AG04449 (cell line): ENCODE data around the gene TYW1B.
"Not testable (repeated sequence)": the region's sequence is repeated elsewhere in the genome, so short reads cannot be mapped to it uniquely, and the experiment has no call there.

ENCODE experiments used
- CTCF ChIA-PET: fragments of 350-600 bp; formaldehyde crosslinking; extraction: SDS; loops from one replicate; lab custom pipeline; 2021; ENCODE audit warnings: antibody characterized with exemption; lab: Yijun Ruan, JAX
- POLR2A ChIA-PET: fragments of 400-600, 350-600 bp; formaldehyde crosslinking; extraction: SDS; loops from one replicate; lab custom pipeline; 2020; ENCODE audit warnings: antibody characterized with exemption, inconsistent platforms; lab: Yijun Ruan, JAX
- DNase-seq: peaks from one replicate; pipeline ENCODE4 v3.0.0-alpha.2; 2010; ENCODE audit warnings: low read depth, low spot score
- H3K4me3 ChIP-seq: 2 replicates; pipeline ENCODE4 v1.5.1; 2011; ENCODE audit warnings: low read depth, mild to moderate bottlenecking, control low read depth, low read length
- TF ChIP-seq, protein P1 (sequence below): IDR thresholded peaks from one replicate; pipeline ENCODE4 v1.5.1; 2011; ENCODE audit warnings: mild to moderate bottlenecking, moderate library complexity, low read length, control low read depth, inconsistent platforms; ENCODE audit not compliant: insufficient read depth; ENCODE audit errors: missing control alignments

The TYW1B gene

DNA sequence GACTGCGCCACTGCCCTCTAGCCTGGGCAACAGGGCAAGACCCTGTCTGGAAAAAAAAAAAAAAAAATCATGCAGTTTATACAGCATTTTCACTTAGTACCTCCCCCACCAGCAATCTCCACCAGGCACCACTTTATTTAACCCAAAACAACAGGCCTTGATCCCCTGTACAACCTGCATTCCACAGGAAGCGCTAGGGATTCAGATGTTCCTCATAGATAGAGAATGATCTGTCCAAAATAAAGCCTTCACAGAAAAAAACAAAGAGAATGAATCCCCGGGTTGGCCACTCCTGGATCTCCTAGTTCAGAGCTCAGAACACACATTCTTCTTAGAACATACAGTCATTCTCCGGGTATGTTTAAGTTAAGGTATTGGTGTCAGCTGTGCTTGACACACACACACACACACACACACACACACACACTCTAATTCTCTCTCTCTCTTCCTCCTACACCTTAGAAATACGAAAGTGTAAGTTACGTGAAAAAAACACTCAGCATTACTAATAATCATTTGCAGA is 110.7 kb downstream of the TYW1B start:
- H3K4me3 ChIP-seq, CTCF ChIA-PET, POLR2A ChIA-PET, DNase-seq: not testable (repeated sequence)

DNA sequence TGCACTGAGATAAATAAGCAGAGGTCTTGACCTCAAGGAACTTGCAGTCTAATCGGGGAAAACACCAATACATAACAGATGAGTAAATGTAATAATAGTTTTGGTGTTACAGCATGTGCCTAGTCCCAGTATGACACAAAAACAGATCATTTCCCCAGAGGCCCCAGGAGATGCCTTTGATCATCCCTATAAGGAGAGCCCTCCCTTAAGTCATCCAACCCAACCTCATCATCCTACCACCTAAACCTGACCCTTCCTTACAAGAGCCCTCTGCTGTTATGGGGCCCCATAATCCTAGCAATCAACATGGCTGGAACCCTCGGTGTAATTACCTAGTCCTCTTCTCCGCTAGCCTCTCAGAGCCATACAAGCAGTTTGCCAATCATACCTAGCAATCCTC is 116.1 kb downstream of the TYW1B start:
- H3K4me3 ChIP-seq, DNase-seq, POLR2A ChIA-PET, CTCF ChIA-PET: not testable (repeated sequence)

DNA sequence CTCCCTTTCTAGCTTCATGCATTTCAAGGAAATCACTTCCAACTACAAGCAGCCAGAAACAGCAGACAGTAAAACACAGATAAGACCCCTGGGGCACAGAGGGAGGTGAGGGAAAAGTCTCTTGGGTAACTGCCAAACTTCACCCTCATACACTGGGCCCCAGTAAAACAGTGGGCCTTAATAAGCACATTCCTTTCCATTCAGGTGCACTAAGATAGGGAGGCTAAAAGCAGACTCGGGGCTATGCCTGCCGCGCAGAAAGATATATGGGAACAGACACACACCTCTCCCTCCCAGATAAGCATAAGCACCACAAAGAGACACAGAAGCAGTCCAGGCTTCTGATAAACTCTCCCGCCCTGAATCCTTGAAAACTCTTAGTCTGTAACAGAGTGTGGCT is 117.0 kb downstream of the TYW1B start:
- H3K4me3 ChIP-seq = no peak overlapping the region
- CTCF ChIA-PET = no interaction called here
- no peak for DNase-seq
- POLR2A ChIA-PET = no interaction called here
- TF ChIP-seq, protein P1, sequence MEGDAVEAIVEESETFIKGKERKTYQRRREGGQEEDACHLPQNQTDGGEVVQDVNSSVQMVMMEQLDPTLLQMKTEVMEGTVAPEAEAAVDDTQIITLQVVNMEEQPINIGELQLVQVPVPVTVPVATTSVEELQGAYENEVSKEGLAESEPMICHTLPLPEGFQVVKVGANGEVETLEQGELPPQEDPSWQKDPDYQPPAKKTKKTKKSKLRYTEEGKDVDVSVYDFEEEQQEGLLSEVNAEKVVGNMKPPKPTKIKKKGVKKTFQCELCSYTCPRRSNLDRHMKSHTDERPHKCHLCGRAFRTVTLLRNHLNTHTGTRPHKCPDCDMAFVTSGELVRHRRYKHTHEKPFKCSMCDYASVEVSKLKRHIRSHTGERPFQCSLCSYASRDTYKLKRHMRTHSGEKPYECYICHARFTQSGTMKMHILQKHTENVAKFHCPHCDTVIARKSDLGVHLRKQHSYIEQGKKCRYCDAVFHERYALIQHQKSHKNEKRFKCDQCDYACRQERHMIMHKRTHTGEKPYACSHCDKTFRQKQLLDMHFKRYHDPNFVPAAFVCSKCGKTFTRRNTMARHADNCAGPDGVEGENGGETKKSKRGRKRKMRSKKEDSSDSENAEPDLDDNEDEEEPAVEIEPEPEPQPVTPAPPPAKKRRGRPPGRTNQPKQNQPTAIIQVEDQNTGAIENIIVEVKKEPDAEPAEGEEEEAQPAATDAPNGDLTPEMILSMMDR = no peak

DNA sequence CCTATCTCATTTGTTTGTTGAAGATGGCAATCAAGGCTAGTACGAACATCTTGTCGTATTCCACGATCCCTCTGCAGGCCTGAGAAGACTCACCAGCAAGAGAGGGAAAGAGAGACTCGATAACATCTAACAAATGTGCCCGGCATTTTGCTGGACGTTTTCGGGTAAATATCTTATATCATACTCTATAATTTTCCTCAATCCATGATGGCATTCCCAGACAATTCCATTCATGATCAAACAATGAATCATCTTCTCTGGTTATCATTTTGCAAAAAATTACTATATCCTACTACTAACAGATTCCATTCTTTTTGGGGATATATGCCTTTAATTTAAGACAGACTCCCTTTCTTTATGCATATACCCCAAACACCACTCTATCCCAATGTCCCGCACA is 118.1 kb downstream of the TYW1B start:
- H3K4me3 ChIP-seq = no peak overlapping the region
- no peak for DNase-seq
- TF ChIP-seq, protein P1 = no peak
- ChIA-PET CTCF (no interaction called here), POLR2A (no interaction called here)

DNA sequence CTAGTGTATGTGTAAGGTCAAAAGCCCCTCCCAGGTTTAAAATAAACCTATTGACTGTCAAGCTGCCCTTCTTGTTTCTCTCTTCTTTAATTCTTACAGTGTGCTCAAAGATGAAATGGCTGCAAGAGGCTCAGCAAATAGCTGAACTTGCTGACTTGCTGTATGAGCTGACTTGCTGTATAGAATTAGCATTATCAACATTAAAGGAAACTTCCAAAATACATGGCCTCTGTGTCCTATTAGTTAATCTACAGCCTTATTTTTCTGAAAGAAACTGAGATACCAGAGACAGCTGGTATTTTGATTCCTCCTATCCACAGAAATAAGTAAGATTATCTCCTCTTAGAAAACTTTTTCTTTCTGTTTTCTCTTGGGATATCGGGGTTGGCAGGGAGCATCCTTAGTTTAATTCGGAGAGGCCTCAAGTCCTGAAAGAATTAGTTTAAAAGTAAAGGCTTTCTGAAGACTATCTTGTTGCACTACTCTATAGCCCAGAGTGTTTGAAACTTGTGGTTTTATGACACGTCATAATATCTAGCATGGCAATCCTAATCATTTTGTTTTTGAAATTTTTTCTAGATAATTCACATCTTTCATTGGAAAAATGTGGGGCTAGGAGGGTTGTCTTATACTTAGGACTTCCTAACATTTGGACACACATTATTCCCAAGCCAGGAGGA is 119.5 kb downstream of the TYW1B start:
- CTCF ChIA-PET, H3K4me3 ChIP-seq, POLR2A ChIA-PET, DNase-seq: not testable (repeated sequence)

DNA sequence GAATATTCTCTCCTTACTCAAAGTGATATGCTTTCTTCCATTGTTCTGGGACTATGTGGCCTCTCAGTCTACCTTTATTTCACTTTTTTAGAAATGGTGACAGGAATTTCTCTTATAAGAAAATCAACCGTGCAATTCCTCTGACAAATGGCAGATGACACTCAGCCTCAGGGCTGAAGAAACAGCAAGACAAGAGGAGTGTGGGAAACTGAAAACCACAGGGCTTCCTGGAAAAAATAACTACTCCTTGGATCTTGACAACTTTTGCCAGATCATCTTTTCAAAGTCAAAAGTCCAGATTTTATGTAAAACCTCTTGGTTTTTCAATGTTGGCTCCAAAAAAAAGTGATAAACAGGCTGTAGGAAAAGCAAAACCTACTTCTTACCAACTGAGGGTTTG is 121.5 kb downstream of the TYW1B start:
- ChIA-PET POLR2A (no interaction called here), CTCF (no interaction called here)
- no peak overlapping the region for H3K4me3 ChIP-seq
- TF ChIP-seq, protein P1 = no peak
- no peak for DNase-seq

DNA sequence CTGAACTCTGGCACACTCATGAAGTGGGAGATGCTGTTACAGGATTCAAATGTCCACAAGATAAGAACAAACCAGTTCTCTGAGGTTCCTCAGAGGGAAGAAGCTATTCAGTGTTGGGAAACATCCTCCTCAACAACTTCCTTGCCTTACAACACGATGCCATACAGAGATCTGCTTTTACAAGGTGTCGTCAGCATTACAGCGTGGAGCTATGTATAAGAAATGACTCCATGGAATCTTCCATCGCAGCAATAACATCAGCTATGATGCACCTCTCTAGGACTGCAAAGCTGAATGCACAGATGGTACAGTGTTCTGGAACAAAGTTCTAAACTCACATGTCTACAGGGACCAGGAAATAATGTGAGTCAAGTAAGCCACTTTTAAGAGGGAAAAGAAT is 122.3 kb downstream of the TYW1B start:
- CTCF ChIA-PET, POLR2A ChIA-PET, H3K4me3 ChIP-seq, DNase-seq: not testable (repeated sequence)

DNA sequence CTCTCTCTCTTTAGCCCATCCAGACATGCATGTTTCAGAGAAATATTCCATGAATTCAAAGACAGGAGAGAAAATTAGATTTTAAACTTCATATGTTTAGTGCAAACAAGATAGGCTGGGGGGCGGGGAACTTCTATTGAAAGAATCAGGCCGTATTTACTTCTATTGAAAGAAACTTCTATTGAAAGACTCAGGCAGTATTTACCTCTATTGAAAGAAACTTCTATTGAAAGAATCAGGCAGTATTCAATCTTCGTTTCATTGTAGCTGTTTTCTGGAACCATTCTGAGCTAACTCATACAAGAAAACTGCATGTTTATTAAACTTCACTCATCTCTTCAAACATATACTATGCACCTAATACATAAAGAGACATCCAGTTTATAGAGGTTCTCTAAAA is 123.1 kb downstream of the TYW1B start:
- no peak for DNase-seq
- ChIA-PET CTCF (no interaction called here), POLR2A (no interaction called here)
- TF ChIP-seq, protein P1 = no peak
- H3K4me3 ChIP-seq = no peak overlapping the region

DNA sequence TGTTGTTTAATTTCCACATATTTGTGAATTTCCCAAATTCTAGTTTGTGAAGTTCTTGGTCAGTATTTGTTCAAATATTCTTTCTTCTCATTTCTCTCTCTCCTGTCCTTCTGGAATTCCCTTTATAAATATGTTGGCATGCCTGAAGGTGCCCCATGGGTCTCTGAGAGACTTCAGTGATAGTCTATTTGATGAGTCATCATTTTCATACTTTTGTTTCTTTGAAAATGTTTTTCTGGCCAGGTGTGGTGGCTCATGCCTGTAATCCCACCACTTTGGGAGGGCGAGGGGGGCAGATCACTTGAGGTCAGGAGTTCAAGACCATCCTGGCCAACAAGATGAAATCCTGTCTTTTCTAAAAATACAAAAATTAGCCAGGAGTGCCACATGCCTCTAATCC is 127.5 kb downstream of the TYW1B start:
- POLR2A ChIA-PET, CTCF ChIA-PET, DNase-seq, H3K4me3 ChIP-seq: not testable (repeated sequence)

DNA sequence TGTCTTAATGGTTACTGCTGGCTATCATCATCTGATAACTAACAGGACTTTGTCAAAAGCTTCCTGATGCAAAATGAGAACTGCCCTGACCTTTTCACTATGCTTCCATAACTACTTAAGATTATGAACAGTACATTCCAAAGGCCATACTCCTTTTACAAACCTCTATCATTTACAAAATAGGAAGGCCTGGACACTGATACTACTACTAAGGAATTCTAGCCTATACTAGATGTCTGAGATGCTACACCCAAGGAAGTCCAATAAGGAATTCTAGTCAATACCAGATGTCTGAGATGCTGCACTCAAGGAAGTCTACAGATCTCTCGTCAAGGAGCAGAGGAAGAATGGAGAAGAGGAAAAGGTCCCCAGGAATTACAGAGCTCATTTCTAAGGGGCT is 130.9 kb downstream of the TYW1B start:
- DNase-seq, H3K4me3 ChIP-seq, CTCF ChIA-PET, POLR2A ChIA-PET: not testable (repeated sequence)

DNA sequence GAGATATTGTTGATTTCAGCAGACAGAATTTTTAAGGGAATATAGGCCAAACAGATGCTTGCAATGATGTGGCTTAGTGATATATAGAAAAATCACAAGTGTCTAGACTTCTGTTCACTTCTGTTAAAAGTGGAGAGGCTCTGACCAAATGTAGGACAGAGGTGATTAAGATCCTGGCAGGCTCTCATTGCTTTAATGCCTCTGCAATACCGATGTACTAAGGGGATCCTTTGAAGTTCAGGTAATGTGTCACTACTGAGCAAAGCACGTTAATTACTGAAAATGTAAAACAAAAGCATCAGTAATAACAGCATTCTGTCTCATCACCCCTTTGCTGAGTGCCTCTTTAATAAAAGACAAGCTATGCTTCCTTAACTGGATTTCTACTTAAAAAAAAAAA is 131.4 kb downstream of the TYW1B start:
- H3K4me3 ChIP-seq, DNase-seq, POLR2A ChIA-PET, CTCF ChIA-PET: not testable (repeated sequence)

DNA sequence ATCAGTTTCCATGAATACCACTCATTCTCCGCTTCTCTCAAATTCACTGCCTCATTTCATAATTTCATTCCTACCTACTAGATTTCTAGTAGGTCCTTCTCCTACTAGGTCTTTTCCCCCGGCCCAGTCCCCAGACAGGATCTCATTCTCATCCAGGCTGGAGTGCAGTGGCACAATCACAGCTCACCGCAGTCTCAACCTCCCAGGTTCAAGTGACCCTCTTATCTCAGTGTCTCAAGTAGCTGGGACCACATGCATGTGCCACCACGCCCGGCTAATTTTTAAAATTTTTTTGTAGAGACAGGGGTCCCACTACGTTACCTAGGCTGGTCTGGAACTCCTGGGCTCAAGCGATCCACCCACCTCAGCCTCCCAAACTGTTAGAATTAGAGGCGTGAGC is 132.5 kb downstream of the TYW1B start:
- POLR2A ChIA-PET, CTCF ChIA-PET, DNase-seq, H3K4me3 ChIP-seq: not testable (repeated sequence)
